ENCODE results near the gene FOXC1. TPM values are rescaled to one million over a fixed set of nuclear protein-coding genes. Genes with fewer than 3 reads are reported as not detected.

FOXC1 gene
- total RNA-seq, 2 donors from 2014 or later: 0.36 to 0.57 TPM

- no peaks in the 10 kb centered on the region for H3K9me3 Mint-ChIP-seq
- no peaks in the 10 kb centered on the region for H3K4me1 Mint-ChIP-seq (ENCODE audit: low read depth in 2 of 2)
- H3K36me3 Mint-ChIP-seq: no peaks in the 10 kb centered on the region
- H3K27ac Mint-ChIP-seq: no peak overlapping the region
- no peak overlapping the region for H3K4me3 Mint-ChIP-seq
- peaks cover 3 to 6% of the 10 kb centered on the region in 2 donors for H3K27me3 Mint-ChIP-seq
- ATAC-seq (no peak), DNase-seq (ENCODE audit: low spot score) (no peak)
Measured at GRCh38 chr6:1634081-1634480, 24.4 kb downstream of the FOXC1 start.

GRCh38 chr6:1635305-1636010 lies 25.7 kb downstream of the FOXC1 start:
- Mint-ChIP-seq H3K9me3 (no peaks in the 10 kb centered on the region), H3K27ac (no peak overlapping the region), H3K4me3 (no peak overlapping the region), H3K4me1 (ENCODE audit: low read depth in 2 of 2) (no peaks in the 10 kb centered on the region), H3K27me3 (peaks cover 0 to 4% of the 10 kb centered on the region in 2 donors), H3K36me3 (no peaks in the 10 kb centered on the region)
- ATAC-seq (no peak), DNase-seq (ENCODE audit: low spot score) (no peak)

DNA sequence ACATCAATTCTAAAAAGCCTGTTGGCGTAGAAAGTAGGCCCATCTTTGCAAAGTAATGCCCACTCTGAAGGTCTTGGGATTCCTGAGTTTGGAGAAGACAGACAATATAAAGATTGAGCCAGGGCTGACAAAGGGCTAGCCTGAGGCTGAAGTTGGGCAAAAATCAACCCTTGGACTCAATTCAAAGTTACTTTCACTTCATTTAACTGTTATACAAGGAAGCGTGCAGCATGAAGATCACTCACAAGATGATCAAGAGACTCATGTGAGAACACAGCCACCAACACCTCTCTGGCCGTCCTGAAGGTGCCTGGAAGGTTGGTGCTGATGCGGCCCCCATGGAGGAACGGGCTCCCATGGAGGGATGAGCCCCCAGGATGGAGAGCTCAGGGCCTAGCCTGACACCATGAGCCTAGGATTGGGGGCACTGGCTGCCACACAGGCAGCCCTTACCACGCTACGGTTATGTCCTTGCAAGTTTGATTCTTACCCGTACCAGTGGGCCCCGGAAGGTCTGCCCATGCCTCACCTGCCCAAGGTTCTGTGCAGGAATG lies 26.6 kb downstream of the FOXC1 start:
- no peak for DNase-seq (ENCODE audit: low spot score)
- Mint-ChIP-seq H3K9me3 (no peaks in the 10 kb centered on the region), H3K36me3 (no peaks in the 10 kb centered on the region), H3K4me3 (no peak overlapping the region), H3K27ac (no peak overlapping the region), H3K4me1 (ENCODE audit: low read depth in 2 of 2) (no peaks in the 10 kb centered on the region), H3K27me3 (peaks cover 0 to 2% of the 10 kb centered on the region in 2 donors)
- peak in 1 of 2 donors; percentile 13 for ATAC-seq

- Mint-ChIP-seq H3K9me3 (no peaks in the 10 kb centered on the region), H3K4me1 (ENCODE audit: low read depth in 2 of 2) (no peaks in the 10 kb centered on the region), H3K4me3 (no peak overlapping the region), H3K36me3 (no peaks in the 10 kb centered on the region), H3K27ac (no peak overlapping the region), H3K27me3 (peaks cover 0 to under 1% of the 10 kb centered on the region in 2 donors)
- DNase-seq (ENCODE audit: low spot score): no peak
- ATAC-seq: peak in 1 of 2 donors; percentile 11
Measured at GRCh38 chr6:1636971-1637871, 27.5 kb downstream of the FOXC1 start.

GRCh38 chr6:1639430-1639829 lies 29.7 kb downstream of the FOXC1 start:
- H3K4me1 Mint-ChIP-seq (ENCODE audit: low read depth in 2 of 2): no peaks in the 10 kb centered on the region
- no peaks in the 10 kb centered on the region for H3K36me3 Mint-ChIP-seq
- no peaks in the 10 kb centered on the region for H3K9me3 Mint-ChIP-seq
- H3K4me3 Mint-ChIP-seq: no peak overlapping the region
- H3K27ac Mint-ChIP-seq: no peak overlapping the region
- DNase-seq (ENCODE audit: low spot score): no peak
- no peak for ATAC-seq
- no peaks in the 10 kb centered on the region for H3K27me3 Mint-ChIP-seq

DNA sequence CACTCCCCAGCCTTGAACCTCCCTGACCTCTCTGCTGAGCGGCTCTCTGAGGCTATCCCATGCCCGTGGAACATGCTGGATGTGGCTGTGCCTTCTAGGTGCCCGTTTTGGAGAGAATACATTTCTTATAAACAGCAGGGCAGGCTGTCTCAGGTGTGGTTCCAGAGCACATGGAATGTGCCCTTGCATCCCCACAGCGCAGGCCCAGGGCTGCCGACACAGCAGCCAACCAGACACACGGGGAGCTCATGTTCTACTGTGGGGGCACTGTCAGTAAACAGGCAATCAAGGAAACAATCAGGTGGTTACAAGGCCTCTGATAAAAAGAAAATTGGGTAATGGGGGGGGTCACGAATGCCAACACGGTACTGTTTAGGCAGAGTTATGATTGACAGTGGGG lies 30.8 kb downstream of the FOXC1 start:
- Mint-ChIP-seq H3K27me3 (no peaks in the 10 kb centered on the region), H3K27ac (no peak overlapping the region), H3K36me3 (no peaks in the 10 kb centered on the region), H3K4me3 (no peak overlapping the region), H3K4me1 (ENCODE audit: low read depth in 2 of 2) (no peaks in the 10 kb centered on the region), H3K9me3 (no peaks in the 10 kb centered on the region)
- peak in 1 of 2 donors; percentile 3 for ATAC-seq
- DNase-seq (ENCODE audit: low spot score): no peak

DNA sequence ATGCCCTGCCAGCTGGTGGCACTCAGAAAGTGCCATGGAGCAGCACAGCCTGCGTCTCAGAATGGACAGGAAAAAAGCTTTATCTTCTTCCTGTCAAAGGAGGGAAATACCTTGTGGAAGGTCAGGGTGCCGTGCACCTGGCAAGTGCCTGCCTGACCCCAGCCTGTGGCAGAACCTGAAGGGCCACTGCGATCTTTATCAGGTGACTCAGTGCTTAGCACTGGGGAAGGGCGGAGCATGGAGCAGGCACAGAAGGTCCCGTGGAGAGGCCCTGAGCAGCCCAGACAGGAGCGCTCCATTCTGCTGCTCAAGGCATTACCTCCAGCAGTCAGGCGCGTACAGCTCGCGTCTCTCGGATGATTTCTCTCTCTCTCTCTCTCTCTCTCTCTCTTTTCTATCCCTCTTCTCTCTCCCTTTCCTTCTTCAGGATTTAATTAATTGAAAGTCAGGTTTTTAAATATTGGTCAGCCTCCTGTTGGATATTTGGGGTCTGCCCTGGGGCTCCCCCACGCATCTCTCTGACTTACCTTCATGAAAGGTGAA lies 31.7 kb downstream of the FOXC1 start:
- H3K9me3 Mint-ChIP-seq: no peaks in the 10 kb centered on the region
- H3K27ac Mint-ChIP-seq: no peak overlapping the region
- no peak overlapping the region for H3K4me3 Mint-ChIP-seq
- DNase-seq (ENCODE audit: low spot score) (no peak), ATAC-seq (no peak)
- no peaks in the 10 kb centered on the region for H3K27me3 Mint-ChIP-seq
- no peaks in the 10 kb centered on the region for H3K4me1 Mint-ChIP-seq (ENCODE audit: low read depth in 2 of 2)
- H3K36me3 Mint-ChIP-seq: no peaks in the 10 kb centered on the region

DNA sequence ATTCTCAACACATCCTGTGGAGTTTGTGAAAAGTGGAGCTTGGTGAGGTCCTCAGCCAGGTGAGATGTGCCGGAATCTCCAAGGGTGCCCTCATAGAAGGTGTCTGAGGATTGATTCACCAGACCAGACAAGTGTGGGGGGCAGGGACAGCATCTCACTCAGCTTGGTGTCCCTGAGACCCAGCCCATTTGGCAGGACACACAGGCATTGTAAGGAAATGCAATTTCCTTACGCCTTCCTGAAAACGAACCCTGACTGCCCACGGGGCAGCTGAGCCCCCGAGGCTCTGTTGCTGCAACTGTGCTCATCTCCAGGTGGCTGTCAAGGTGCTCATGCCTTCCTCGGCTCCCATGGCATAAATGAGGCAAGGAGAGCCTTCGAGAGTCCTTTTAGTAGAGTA lies 33.4 kb downstream of the FOXC1 start:
- Mint-ChIP-seq H3K9me3 (no peaks in the 10 kb centered on the region), H3K36me3 (no peaks in the 10 kb centered on the region), H3K4me1 (ENCODE audit: low read depth in 2 of 2) (no peaks in the 10 kb centered on the region), H3K27ac (no peak overlapping the region), H3K27me3 (no peaks in the 10 kb centered on the region), H3K4me3 (no peak overlapping the region)
- DNase-seq (ENCODE audit: low spot score) (no peak), ATAC-seq (no peak)

DNA sequence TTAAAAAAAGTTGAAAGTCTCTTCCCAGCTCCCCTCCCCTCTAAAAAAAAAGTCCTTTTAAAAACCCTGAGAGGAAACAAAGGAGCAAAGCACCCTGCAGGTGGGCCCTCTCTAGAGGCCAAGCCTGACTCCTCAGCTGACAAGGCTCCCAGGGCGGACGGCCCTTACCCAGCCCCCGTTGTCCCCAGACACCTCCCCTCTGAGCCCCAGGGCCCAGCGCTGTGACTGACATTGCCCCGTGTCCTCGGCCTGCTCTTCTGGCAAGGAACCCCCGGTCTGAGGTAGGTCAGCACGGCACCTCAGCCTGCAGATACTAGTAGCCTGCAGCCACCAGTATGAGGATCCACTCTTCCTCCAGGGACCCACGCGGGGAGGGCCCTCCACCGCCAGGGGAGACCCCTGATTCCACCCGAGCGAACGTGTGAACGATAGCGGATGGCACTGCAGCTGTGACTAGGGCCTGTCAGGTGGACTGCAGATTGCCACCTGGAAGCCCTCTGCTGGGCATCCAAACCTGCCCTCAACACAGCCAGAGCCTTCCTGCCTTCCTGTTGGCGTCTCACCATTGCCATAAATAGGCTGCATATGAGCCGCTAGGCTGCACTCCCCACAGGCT lies 34.2 kb downstream of the FOXC1 start:
- Mint-ChIP-seq H3K4me3 (no peak overlapping the region), H3K9me3 (no peaks in the 10 kb centered on the region), H3K27me3 (no peaks in the 10 kb centered on the region), H3K4me1 (ENCODE audit: low read depth in 2 of 2) (no peaks in the 10 kb centered on the region), H3K36me3 (no peaks in the 10 kb centered on the region), H3K27ac (no peak overlapping the region)
- peak in 1 of 2 donors; percentile 20 for ATAC-seq
- no peak for DNase-seq (ENCODE audit: low spot score)

GRCh38 chr6:1644516-1645060 lies 34.9 kb downstream of the FOXC1 start:
- H3K4me1 Mint-ChIP-seq (ENCODE audit: low read depth in 2 of 2): no peaks in the 10 kb centered on the region
- no peaks in the 10 kb centered on the region for H3K36me3 Mint-ChIP-seq
- no peaks in the 10 kb centered on the region for H3K9me3 Mint-ChIP-seq
- no peak for ATAC-seq
- no peaks in the 10 kb centered on the region for H3K27me3 Mint-ChIP-seq
- H3K4me3 Mint-ChIP-seq: no peak overlapping the region
- H3K27ac Mint-ChIP-seq: no peak overlapping the region
- DNase-seq (ENCODE audit: low spot score): no peak

DNA sequence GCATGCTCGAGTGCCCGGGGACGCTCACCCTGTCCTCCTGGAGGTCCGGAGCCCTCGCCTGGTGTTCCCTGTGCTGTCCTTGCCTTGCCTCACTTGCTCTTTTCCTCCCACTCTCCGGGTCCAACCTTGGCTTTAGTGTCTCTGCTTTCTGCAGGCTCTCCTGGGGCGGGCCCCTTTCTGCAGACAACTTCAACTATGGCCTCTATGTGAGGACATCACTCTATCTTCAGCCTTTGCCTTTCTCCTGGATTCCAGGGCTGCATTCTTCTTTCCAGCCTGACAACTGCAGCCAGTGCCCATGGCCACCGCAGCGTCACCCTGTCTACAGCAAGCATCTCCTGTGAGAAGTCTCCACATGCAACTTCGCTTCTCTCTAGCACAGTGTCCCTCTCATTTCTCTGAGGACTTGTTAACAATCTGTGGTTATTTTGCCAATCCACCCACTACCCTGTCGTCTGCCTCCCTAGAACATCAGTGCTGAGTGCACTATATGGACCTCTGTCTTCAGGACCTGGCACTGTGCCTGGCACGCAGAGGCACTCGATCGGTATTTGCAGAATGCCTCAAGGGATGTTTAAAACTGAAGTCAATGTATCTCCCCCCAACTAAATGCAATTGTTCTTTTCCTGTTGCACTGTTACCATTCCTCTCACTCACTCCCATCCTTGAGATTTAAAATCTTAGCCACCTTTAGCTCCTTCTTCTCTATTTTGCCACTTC lies 35.9 kb downstream of the FOXC1 start:
- Mint-ChIP-seq H3K9me3 (no peaks in the 10 kb centered on the region), H3K36me3 (no peaks in the 10 kb centered on the region)

GRCh38 chr6:1651362-1651761 lies 41.6 kb downstream of the FOXC1 start:
- H3K27ac Mint-ChIP-seq: no peak overlapping the region
- ATAC-seq (peak in 1 of 2 donors; percentile 15), DNase-seq (ENCODE audit: low spot score) (no peak)
- no peaks in the 10 kb centered on the region for H3K4me1 Mint-ChIP-seq (ENCODE audit: low read depth in 2 of 2)
- H3K9me3 Mint-ChIP-seq: no peaks in the 10 kb centered on the region
- no peaks in the 10 kb centered on the region for H3K27me3 Mint-ChIP-seq
- no peaks in the 10 kb centered on the region for H3K36me3 Mint-ChIP-seq
- no peak overlapping the region for H3K4me3 Mint-ChIP-seq

More for the DNA sequence above, 35.9 kb downstream of the FOXC1 start:
- no peak overlapping the region for H3K27ac Mint-ChIP-seq
- no peaks in the 10 kb centered on the region for H3K4me1 Mint-ChIP-seq (ENCODE audit: low read depth in 2 of 2)
- ATAC-seq (no peak), DNase-seq (ENCODE audit: low spot score) (no peak)
- H3K4me3 Mint-ChIP-seq: no peak overlapping the region
- H3K27me3 Mint-ChIP-seq: no peaks in the 10 kb centered on the region

DNA sequence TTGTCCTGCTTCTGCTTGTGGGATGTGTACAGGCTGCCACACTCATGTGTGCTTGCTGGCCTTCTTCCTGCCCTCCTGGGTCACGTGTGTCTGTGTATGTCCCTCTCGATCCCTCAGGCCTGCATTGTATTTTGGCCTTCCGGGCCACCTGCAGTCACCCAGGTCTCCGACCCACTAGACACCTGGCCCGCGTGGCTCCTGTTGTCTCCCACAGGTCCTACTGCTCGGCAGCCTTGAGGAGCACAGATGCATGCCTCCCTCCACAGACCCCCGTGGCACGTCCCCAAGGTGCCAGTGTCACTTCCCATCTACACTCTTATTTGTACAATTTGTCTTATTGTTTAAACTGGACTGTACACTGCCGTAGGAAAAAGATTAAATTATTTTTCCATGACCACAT lies 43.1 kb downstream of the FOXC1 start:
- ATAC-seq (no peak), DNase-seq (ENCODE audit: low spot score) (no peak)
- Mint-ChIP-seq H3K27me3 (no peaks in the 10 kb centered on the region), H3K4me3 (no peak overlapping the region), H3K27ac (no peak overlapping the region), H3K4me1 (ENCODE audit: low read depth in 2 of 2) (no peaks in the 10 kb centered on the region), H3K36me3 (no peaks in the 10 kb centered on the region), H3K9me3 (no peaks in the 10 kb centered on the region)
